Measurements from ENCODE around the gene CPA5. TPM values are rescaled to one million over a fixed set of nuclear protein-coding genes. Genes with fewer than 3 reads are reported as not detected.

The CPA5 gene
- total RNA-seq, 1 experiment from 2014 or later: not detected

GRCh38 chr7:130356876-130357611 is 12.4 kb downstream of the CPA5 start:
- peak; percentile 80 for DNase-seq (ENCODE audit: extremely low read depth, low read depth)

DNA sequence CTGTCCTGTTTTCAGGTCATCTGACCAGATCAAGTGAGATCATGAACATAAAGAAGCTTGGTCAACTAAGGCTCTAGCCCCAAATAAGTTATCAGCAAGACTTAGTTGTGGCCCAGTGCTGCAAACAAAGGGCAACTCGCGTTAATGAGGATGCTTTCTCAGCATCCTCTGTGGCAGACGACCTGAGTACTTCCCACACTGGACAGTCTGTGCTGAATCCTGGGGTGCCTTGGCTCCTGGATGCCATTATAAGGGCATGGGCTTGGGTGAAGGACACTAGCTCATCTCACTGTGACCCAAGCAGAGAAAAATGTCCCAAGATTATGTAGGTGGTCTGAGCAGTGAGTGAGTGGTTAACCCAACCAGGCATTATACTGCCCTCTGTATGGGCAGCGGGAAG is 13.9 kb downstream of the CPA5 start:
- DNase-seq (ENCODE audit: extremely low read depth, low read depth): no peak

- no peak for DNase-seq (ENCODE audit: extremely low read depth, low read depth)
These were observed 14.8 kb downstream of the CPA5 start for GRCh38 chr7:130359276-130359857.

GRCh38 chr7:130360518-130360917 is 15.9 kb downstream of the CPA5 start:
- DNase-seq (ENCODE audit: extremely low read depth, low read depth): no peak

DNA sequence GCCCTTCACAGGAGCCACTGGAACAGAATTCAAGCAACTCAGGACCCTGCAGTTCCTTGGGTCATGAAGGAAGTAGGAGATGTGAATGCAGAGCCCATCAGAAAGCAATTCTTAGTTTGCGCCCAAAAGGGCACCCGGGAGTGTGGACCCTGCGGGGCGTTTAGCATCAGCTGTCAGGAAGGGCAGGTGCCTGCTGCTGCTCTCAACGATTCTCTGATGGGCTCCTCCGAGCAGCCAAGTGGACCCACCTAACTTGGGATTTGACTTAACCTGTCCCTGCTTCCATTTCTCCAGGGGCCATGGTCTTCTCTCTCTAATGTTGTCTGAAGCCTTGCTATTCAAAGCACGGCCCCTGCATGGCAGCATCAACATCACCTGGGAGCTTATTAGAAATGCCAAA is 17.1 kb downstream of the CPA5 start:
- DNase-seq (ENCODE audit: extremely low read depth, low read depth): no peak

- no peak for DNase-seq (ENCODE audit: extremely low read depth, low read depth)
These were observed 17.7 kb downstream of the CPA5 start for GRCh38 chr7:130362251-130362816.

DNA sequence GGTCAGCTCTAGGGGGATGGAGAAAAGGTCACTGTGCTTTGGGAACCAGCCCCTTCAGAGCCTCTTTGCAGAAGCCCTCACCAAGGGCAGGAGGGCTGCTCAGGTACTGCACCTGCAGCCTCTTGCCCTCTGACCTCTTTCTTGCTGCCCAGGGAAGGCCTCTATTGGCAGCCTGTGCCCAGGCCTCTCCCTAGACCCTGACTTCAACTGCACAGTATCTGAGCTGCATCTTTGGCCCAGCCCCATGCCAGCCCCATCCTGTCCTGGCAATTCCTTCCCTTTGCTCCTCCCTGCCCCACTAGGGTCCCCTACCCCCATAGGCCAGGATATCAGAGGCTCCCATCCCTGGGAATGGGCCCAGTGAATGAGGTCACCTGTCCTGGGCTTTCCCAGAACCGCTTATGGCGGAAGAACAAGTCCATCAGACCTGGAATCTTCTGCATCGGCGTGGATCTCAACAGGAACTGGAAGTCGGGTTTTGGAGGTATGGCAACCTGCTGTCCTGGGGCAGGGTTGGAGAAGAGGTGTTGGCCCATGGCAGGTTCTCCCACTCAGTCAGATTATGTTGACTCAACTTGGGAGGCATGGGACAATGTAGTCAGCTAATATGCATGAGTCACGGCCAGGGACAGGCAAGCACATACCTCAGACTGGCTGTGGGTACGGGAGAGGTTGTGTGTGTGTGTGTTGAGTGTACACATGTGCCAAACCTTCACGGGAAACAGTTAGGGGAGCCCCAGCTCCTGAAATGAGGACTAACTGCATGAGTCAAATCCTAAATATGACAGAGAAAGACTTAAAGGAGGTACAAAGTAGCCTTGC is 18.6 kb downstream of the CPA5 start:
- peak; percentile 31 for DNase-seq (ENCODE audit: extremely low read depth, low read depth)

DNA sequence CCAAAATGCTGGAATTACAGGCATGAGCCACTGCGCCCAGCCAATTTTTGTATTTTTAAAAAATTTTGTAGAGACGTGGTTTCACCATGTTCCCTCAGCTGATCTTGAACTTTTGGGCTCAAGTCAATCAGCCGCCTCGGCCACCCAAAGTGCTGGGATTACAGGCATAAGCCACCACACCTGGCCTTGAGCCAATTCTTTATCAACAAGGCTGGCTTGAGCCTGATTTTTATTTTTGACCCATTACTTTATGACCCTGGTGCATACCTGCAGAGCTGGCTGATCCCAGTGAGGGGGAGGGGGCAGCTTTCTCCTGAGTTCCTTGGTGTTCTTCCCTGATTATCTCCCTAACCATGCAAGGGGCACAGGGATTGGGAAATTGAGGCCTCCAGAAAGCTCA is 19.8 kb downstream of the CPA5 start:
- DNase-seq (ENCODE audit: extremely low read depth, low read depth): no peak

- no peak for DNase-seq (ENCODE audit: extremely low read depth, low read depth)
These were observed 20.5 kb downstream of the CPA5 start for GRCh38 chr7:130365088-130365487.

- no peak for DNase-seq (ENCODE audit: extremely low read depth, low read depth)
These were observed 21.2 kb downstream of the CPA5 start for GRCh38 chr7:130365511-130366441.

- DNase-seq (ENCODE audit: extremely low read depth, low read depth): no peak
These were observed 21.9 kb downstream of the CPA5 start for GRCh38 chr7:130366564-130366963.

GRCh38 chr7:130367088-130367755 is 22.6 kb downstream of the CPA5 start:
- DNase-seq (ENCODE audit: extremely low read depth, low read depth): no peak

DNA sequence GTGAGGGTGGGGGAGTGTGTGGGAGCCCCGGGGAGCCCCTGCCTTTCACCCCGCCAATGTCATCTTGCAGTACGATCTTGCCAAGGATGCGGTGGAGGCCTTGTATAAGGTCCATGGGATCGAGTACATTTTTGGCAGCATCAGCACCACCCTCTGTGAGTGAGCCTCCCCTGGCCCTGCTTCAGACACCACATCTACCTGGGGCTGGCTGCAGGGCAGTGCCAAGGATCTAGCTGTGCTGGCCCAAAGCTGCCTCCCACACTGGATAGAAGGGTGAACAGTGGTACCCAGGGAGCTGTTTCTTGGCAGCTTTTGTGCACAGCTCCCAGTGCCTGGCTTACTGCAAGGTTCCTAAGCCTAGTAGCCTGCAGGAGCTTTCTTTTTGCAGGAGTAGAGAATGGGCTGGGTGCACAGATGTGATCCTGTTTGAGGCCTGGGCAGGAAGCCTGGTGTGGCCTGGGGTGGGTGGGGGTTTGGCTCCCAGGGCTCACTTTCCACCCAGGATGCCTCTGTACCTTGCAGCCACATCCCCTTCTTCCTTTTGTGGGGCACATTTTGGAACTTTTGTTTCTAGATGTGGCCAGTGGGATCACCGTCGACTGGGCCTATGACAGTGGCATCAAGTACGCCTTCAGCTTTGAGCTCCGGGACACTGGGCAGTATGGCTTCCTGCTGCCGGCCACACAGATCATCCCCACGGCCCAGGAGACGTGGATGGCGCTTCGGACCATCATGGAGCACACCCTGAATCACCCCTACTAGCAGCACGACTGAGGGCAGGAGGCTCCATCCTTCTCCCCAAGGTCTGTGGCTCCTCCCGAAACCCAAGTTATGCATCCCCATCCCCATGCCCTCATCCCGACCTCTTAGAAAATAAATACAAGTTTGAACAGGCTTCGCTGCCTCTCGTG is 23.5 kb downstream of the CPA5 start:
- no peak for DNase-seq (ENCODE audit: extremely low read depth, low read depth)

DNA sequence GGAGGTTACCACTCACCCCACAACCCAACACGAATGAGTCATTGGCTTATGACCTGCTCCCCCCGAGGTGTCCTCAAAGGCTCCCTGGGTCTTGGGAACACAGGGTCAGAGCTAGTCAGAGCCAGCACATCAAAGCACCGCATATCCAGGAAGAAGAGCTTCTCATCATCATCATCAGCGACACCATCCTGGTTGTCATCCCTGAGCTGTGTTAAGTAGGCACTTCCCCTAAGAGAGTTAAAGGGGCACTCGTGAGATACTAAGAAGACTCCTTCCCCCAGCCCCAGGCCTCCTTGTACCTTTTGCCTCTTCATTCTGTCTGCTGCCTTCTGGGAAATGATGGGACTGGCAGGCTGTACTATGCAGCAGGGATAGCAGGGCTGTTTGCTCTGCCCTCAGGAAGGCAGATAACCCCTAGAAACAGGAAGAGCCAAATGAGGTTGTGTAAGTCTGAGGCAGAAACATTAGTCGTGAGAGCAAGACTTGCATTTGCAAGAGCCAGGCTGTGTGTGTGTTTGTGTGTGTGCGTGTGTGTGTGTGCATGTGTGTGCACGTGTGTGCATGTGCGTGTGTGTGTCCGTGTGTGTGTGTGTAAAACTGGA is 24.6 kb downstream of the CPA5 start:
- no peak for DNase-seq (ENCODE audit: extremely low read depth, low read depth)

DNA sequence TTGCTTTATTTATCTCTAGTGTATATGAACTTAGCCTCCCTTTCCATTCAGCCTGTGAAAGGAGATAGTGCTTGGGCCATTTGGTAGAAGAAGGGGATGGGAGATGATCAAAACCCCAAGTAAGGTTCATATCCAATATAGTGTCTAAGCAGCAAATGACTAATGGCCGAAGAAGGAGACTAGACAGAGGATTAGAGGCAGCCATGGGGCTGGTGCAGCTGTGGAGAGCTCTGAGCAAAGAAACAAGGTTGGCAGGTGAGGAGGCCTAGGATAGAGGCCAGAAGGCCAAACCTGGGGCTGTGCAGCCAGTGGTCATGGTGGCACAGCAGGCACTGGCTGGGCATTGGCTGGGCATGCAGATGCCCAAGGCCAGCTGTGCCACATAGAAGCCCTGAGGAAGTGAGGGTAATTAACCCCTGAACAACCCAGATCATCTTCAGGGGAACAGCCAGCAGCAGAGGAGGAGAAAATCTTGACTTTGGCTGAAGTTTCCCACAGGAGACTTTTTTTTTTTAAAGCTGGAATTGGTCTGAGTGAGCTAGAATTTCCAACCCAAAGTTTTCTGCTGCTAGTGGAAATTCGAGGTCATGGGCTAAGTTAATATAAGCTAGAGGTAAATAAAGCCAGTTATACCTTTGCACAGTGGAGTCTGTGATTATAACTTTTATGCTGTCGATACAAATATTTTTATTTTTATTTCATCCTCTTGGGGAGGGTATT is 25.4 kb downstream of the CPA5 start:
- no peak for DNase-seq (ENCODE audit: extremely low read depth, low read depth)

DNA sequence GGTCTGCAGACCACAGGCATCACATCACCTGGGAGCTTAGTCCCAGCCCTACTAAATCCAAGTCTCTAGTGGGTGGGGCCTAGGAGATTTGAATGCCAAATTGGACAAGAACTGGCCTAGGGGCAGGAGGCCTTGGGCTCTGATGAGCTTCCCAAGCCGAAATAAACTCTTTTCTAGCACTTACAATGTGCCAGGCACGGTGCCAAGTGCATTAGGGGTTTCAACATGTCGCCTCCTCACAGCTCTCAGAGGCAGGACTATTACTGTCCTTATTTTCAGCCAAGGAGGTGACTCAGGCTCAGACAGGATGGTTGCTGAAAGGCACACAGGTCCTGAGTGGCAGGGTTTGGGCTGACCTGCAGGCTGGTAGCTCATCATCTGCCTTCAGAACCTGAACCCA is 26.4 kb downstream of the CPA5 start:
- no peak for DNase-seq (ENCODE audit: extremely low read depth, low read depth)

GRCh38 chr7:130372402-130373165 is 28.0 kb downstream of the CPA5 start:
- no peak for DNase-seq (ENCODE audit: extremely low read depth, low read depth)

Measured in NCI-H460 (cell line).